ENCODE measurements around the gene SMPD3.

DNA sequence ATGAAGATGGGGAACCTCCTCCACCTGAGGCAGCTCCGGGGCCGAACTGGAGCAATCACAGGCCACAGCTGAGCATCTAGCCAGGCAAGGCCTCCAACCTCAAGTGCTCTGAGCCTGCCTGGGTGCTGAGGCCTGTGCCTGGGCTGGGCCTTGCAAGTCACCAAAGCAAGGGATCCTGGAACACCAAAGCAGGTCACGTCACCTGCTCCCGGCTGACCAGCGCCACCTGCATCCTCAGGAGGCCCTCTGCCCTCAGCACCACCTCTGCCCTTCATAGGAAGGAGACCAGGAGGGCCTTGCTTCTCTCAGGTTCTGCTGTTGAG lies 68.0 kb downstream of the SMPD3 start:
- TF ChIP-seq, protein P1, sequence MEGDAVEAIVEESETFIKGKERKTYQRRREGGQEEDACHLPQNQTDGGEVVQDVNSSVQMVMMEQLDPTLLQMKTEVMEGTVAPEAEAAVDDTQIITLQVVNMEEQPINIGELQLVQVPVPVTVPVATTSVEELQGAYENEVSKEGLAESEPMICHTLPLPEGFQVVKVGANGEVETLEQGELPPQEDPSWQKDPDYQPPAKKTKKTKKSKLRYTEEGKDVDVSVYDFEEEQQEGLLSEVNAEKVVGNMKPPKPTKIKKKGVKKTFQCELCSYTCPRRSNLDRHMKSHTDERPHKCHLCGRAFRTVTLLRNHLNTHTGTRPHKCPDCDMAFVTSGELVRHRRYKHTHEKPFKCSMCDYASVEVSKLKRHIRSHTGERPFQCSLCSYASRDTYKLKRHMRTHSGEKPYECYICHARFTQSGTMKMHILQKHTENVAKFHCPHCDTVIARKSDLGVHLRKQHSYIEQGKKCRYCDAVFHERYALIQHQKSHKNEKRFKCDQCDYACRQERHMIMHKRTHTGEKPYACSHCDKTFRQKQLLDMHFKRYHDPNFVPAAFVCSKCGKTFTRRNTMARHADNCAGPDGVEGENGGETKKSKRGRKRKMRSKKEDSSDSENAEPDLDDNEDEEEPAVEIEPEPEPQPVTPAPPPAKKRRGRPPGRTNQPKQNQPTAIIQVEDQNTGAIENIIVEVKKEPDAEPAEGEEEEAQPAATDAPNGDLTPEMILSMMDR (IDR thresholded peaks at IDR 0.05), result no peak
- TF ChIP-seq POLR2A (IDR thresholded peaks at IDR 0.05), result no peak

All from sigmoid colon (tissue), 3 donors.